ENCODE results near the gene RNF123. TPM values are rescaled to one million over a fixed set of nuclear protein-coding genes. Genes with fewer than 3 reads are reported as not detected.

Gene RNF123
- polyA plus RNA-seq, 1 experiment = 61.2 TPM

DNA sequence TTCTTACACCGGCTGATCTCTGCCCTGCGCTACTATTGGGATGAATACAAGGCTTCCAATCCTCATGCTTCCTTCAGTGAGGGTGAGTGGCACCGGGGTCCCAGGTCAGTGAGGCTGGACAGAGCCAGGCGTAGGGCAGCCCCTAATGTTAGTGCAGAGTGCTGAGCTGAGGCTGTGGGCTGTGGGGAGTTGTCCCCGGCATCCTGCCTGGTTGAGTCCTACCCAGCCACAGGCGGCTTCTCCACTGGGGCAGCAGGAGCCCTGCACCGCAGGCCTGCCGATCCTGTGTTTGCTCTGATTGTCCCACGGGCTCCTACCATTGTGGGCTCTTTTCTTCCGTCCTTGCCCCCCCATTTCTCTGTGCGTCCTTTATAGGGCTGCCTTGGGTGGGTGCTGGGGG lies 13.3 kb downstream of the RNF123 start:
- no peak overlapping the region for H3K4me3 ChIP-seq (ENCODE audit: low read depth, low read length)
- ChIA-PET POLR2A (no interaction called here), CTCF (interaction anchor here (1.5 to 4.9 kb wide), 5 partner anchors 9 to 203 kb away, joined by 4 to 31 read pairs (median 8); partner anchors contain the start of genes MST1 and RNF123)
- H3K27me3 ChIP-seq (ENCODE audit: control insufficient read depth, insufficient read depth, low read length) = no peaks in the 10 kb centered on the region
- DNase-seq (ENCODE audit: low read depth) = no peak
- no peak for TF ChIP-seq CTCF (IDR thresholded peaks at IDR 0.05; ENCODE audit: insufficient read depth, low read depth, low read length)
- H3K36me3 ChIP-seq (ENCODE audit: control insufficient read depth, insufficient read depth, low read length) = peaks cover 43% of the 10 kb centered on the region

DNA sequence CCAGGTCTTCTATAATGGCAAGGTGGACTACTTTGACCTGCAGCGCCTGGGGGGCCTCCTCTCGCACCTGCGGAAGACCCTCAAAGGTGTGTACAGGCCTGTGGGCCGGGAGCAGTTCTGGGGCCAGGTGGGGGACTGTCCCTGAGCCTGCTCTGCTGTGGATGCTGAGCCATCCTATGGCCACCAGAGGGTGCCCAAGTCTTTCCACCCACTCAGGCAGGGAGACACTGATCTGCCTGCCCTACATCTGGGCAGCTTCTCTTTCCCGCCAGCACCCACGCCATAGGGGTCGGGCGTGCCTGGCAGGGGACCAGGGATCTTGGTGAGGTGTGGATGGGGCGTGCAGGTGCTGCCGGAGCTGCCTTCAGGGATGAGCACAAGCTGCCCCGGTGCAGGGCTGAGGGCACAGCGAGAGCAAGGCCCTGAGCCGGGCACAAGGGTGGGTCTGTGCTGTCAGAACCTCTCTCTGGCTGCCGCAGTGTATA lies 14.1 kb downstream of the RNF123 start:
- TF ChIP-seq CTCF (IDR thresholded peaks at IDR 0.05; ENCODE audit: insufficient read depth, low read depth, low read length) = peak; percentile 93
- CTCF ChIA-PET = interaction anchor here (0.7 to 4.9 kb wide), 7 partner anchors 8 to 164 kb away, joined by 3 to 31 read pairs (median 4); no protein-coding TSS in a partner anchor
- no peak for DNase-seq (ENCODE audit: low read depth)
- peaks cover 43% of the 10 kb centered on the region for H3K36me3 ChIP-seq (ENCODE audit: control insufficient read depth, insufficient read depth, low read length)
- H3K27me3 ChIP-seq (ENCODE audit: control insufficient read depth, insufficient read depth, low read length) = no peaks in the 10 kb centered on the region
- POLR2A ChIA-PET = no interaction called here
- no peak overlapping the region for H3K4me3 ChIP-seq (ENCODE audit: low read depth, low read length)

- TF ChIP-seq CTCF (IDR thresholded peaks at IDR 0.05; ENCODE audit: insufficient read depth, low read depth, low read length) = no peak
- POLR2A ChIA-PET = no interaction called here
- Histone ChIP-seq H3K27me3 (ENCODE audit: control insufficient read depth, insufficient read depth, low read length) (no peaks in the 10 kb centered on the region), H3K36me3 (ENCODE audit: control insufficient read depth, insufficient read depth, low read length) (peaks cover 41% of the 10 kb centered on the region), H3K4me3 (ENCODE audit: low read depth, low read length) (no peak overlapping the region)
- DNase-seq (ENCODE audit: low read depth) = no peak
- CTCF ChIA-PET = interaction anchor here (0.7 to 4.9 kb wide), 6 partner anchors 11 to 165 kb away, joined by 3 to 31 read pairs (median 6); no protein-coding TSS in a partner anchor
Observed at GRCh38 chr3:49703956-49704355, 14.6 kb downstream of the RNF123 start.

- Histone ChIP-seq H3K4me3 (ENCODE audit: low read depth, low read length) (no peak overlapping the region), H3K27me3 (ENCODE audit: control insufficient read depth, insufficient read depth, low read length) (no peaks in the 10 kb centered on the region), H3K36me3 (ENCODE audit: control insufficient read depth, insufficient read depth, low read length) (peaks cover 38% of the 10 kb centered on the region)
- ChIA-PET POLR2A (no interaction called here), CTCF (interaction anchor here (1.6 to 4.9 kb wide), 3 partner anchors 11 to 165 kb away, joined by 4 to 31 read pairs (median 11); no protein-coding TSS in a partner anchor)
- TF ChIP-seq CTCF (IDR thresholded peaks at IDR 0.05; ENCODE audit: insufficient read depth, low read depth, low read length) = no peak
- DNase-seq (ENCODE audit: low read depth) = no peak
Observed at GRCh38 chr3:49704629-49705028, 15.3 kb downstream of the RNF123 start.

- Histone ChIP-seq H3K36me3 (ENCODE audit: control insufficient read depth, insufficient read depth, low read length) (peaks cover 31% of the 10 kb centered on the region), H3K4me3 (ENCODE audit: low read depth, low read length) (no peak overlapping the region), H3K27me3 (ENCODE audit: control insufficient read depth, insufficient read depth, low read length) (no peaks in the 10 kb centered on the region)
- POLR2A ChIA-PET = no interaction called here
- no peak for TF ChIP-seq CTCF (IDR thresholded peaks at IDR 0.05; ENCODE audit: insufficient read depth, low read depth, low read length)
- CTCF ChIA-PET = no interaction called here
- no peak for DNase-seq (ENCODE audit: low read depth)
Observed at GRCh38 chr3:49705390-49705960, 16.1 kb downstream of the RNF123 start.
